CD4-positive, CD25-positive, alpha-beta regulatory T cell (primary cell): ENCODE measurements around the gene PYM1. TPM values are rescaled to one million over a fixed set of nuclear protein-coding genes. Genes with fewer than 3 reads are reported as not detected.

Source experiments
- ATAC-seq, 2 donors: fragments of 150-1000 bp; cut with Tn5 transposase; one replicate each; pipeline ENCODE4 v1.10.0; 2021; ENCODE audit warnings: low read depth in 2 of 2, moderate number of reproducible peaks in 2 of 2, moderate library complexity in 1 of 2
- DNase-seq, 3 donors: peaks; one replicate each; pipeline versions ENCODE4 v3.0.0 to v3.0.0-alpha.2; 2012 to 2022; ENCODE audit warnings: mixed read lengths in 1 of 3
- H3K27ac ChIP-seq: one replicate; pipeline ENCODE4 v1.7.0; 2013; ENCODE audit warnings: mild to moderate bottlenecking, low read length; ENCODE audit not compliant: insufficient read depth, poor library complexity, severe bottlenecking
- H3K27me3 ChIP-seq: one replicate; pipeline ENCODE4 v1.7.0; 2013; ENCODE audit warnings: low read length; ENCODE audit not compliant: control insufficient read depth, insufficient read depth
- H3K36me3 ChIP-seq: one replicate; pipeline ENCODE4 v1.7.0; 2013; ENCODE audit warnings: mild to moderate bottlenecking, low read length, moderate library complexity; ENCODE audit not compliant: control insufficient read depth, insufficient read depth
- H3K4me1 ChIP-seq: 2 replicates; pipeline ENCODE4 v1.7.0; 2013; ENCODE audit warnings: mild to moderate bottlenecking, low read length; ENCODE audit not compliant: insufficient read depth, control insufficient read depth, poor library complexity, severe bottlenecking
- H3K4me3 ChIP-seq: one replicate; pipeline ENCODE4 v1.7.0; 2013; ENCODE audit warnings: low read depth, mild to moderate bottlenecking, low read length, moderate library complexity
- H3K9me3 ChIP-seq, 2 experiments: 1 replicate in 1 of 2; 2 replicates in 1 of 2; pipeline ENCODE4 v1.7.0; 2013; ENCODE audit warnings: low read length in 2 of 2, mild to moderate bottlenecking in 1 of 2, moderate library complexity in 1 of 2; ENCODE audit not compliant: control insufficient read depth in 2 of 2
- H3K27ac Mint-ChIP-seq, 3 donors: one replicate each; pipeline ENCODE4 v1.8.0; 2020 to 2022; ENCODE audit warnings: mild to moderate bottlenecking in 3 of 3, mixed read lengths in 3 of 3, moderate library complexity in 2 of 3
- H3K27me3 Mint-ChIP-seq: one replicate; pipeline ENCODE4 v1.8.0; 2022; ENCODE audit warnings: mild to moderate bottlenecking, mixed read lengths
- H3K36me3 Mint-ChIP-seq: one replicate; pipeline ENCODE4 v1.8.0; 2020; ENCODE audit warnings: mixed read lengths
- H3K4me1 Mint-ChIP-seq, 4 donors: one replicate each; pipeline ENCODE4 v1.8.0; 2020 to 2022; ENCODE audit warnings: mixed read lengths in 4 of 4, mild to moderate bottlenecking in 1 of 4
- H3K4me3 Mint-ChIP-seq, 4 donors: one replicate each; pipeline ENCODE4 v1.8.0; 2020 to 2022; ENCODE audit warnings: mild to moderate bottlenecking in 4 of 4, mixed read lengths in 4 of 4, moderate library complexity in 3 of 4
- H3K9me3 Mint-ChIP-seq, 7 donors: one replicate each; pipeline ENCODE4 v1.8.0; 2020 to 2022; ENCODE audit warnings: mixed read lengths in 7 of 7, mild to moderate bottlenecking in 3 of 7, moderate library complexity in 2 of 7
- polyA plus RNA-seq, 4 donors: library from polyadenylated mRNA; unstranded; fragments of 300-500 nt; fragmentation: Illumina TruSeq; gene quantifications; one replicate each; pipeline ENCODE4 v1.2.3, GENCODE V29; 2021
- total RNA-seq: library from RNA; stranded (reverse); gene quantifications from one replicate; pipeline ENCODE4 v1.2.3, GENCODE V29; 2022

Gene PYM1
- total RNA-seq (34.0 TPM), polyA plus RNA-seq (100 to 1,000 TPM in 3 of 4 donors, 10 to 100 TPM in 1; 99.3 to 123 (median 114) TPM)

- Mint-ChIP-seq H3K27me3 (peaks cover 28% of the 10 kb centered on the region), H3K9me3 (peaks cover 0 to 4% (median 0%) of the 10 kb centered on the region in 7 donors), H3K4me1 (peaks cover 28 to 56% (median 38%) of the 10 kb centered on the region in 4 donors), H3K27ac (peak within 1 kb of the TSS; percentile 97 to 99 (median 98)), H3K4me3 (peak within 1 kb of the TSS; percentile 90 to 100 (median 98)), H3K36me3 (peaks cover 24% of the 10 kb centered on the region)
- H3K36me3 ChIP-seq = peaks cover 13% of the 10 kb centered on the region
- ATAC-seq (peak; percentile 22 to 24), DNase-seq (peak; percentile 54 to 96 (median 72))
- peak within 1 kb of the TSS; percentile 94 for H3K4me3 ChIP-seq
- H3K27me3 ChIP-seq = no peaks in the 10 kb centered on the region
- peaks cover 51% of the 10 kb centered on the region for H3K4me1 ChIP-seq
- peak within 1 kb of the TSS; percentile 92 for H3K27ac ChIP-seq
- H3K9me3 ChIP-seq = no peaks in the 10 kb centered on the region
Measured at GRCh38 chr12:55927588-55928502, at the start of gene PYM1. TSS of gene PYM1 (minus strand) at chr12:55927894. CDS start at chr12:55927761, 133 bp downstream.

- DNase-seq (peak in 2 of 3 donors; percentile 33 to 61), ATAC-seq (no peak)
- Histone ChIP-seq H3K4me3 (peak overlapping the region; percentile 83), H3K27ac (peak overlapping the region; percentile 83), H3K27me3 (no peaks in the 10 kb centered on the region), H3K4me1 (peaks cover 31% of the 10 kb centered on the region), H3K36me3 (peaks cover 8% of the 10 kb centered on the region), H3K9me3 (no peaks in the 10 kb centered on the region)
- H3K36me3 Mint-ChIP-seq = peaks cover 12% of the 10 kb centered on the region
- no peak overlapping the region for H3K27ac Mint-ChIP-seq
- no peaks in the 10 kb centered on the region for H3K9me3 Mint-ChIP-seq
- no peak overlapping the region for H3K4me3 Mint-ChIP-seq
- peaks cover 10 to 29% (median 26%) of the 10 kb centered on the region in 4 donors for H3K4me1 Mint-ChIP-seq
- H3K27me3 Mint-ChIP-seq = no peaks in the 10 kb centered on the region
Measured at GRCh38 chr12:55974308-55974730, 46.6 kb upstream of the PYM1 start.

GRCh38 chr12:55973599-55974307 lies 46.1 kb upstream of the PYM1 start, which contains the start of gene RAB5B:
TSS of gene RAB5B (plus strand) at chr12:55974078. CDS start at chr12:55986961, 12,883 bp downstream.
- ATAC-seq (peak; percentile 90 to 91), DNase-seq (peak; percentile 98 to 100 (median 99))
- Histone ChIP-seq H3K4me1 (peaks cover 31% of the 10 kb centered on the region), H3K4me3 (peak within 1 kb of the TSS; percentile 87), H3K27me3 (no peaks in the 10 kb centered on the region), H3K9me3 (no peaks in the 10 kb centered on the region), H3K27ac (peak within 1 kb of the TSS; percentile 90), H3K36me3 (peaks cover 5% of the 10 kb centered on the region)
- Mint-ChIP-seq H3K36me3 (peaks cover 7% of the 10 kb centered on the region), H3K27me3 (no peaks in the 10 kb centered on the region), H3K4me1 (peaks cover 5 to 24% (median 22%) of the 10 kb centered on the region in 4 donors), H3K4me3 (no peak within 1 kb of the TSS), H3K9me3 (no peaks in the 10 kb centered on the region), H3K27ac (no peak within 1 kb of the TSS)

- H3K9me3 ChIP-seq = no peaks in the 10 kb centered on the region
- ATAC-seq (no peak), DNase-seq (no peak)
- Mint-ChIP-seq H3K4me3 (no peak overlapping the region), H3K4me1 (peaks cover 11 to 27% (median 25%) of the 10 kb centered on the region in 4 donors), H3K9me3 (no peaks in the 10 kb centered on the region), H3K36me3 (peaks cover 7% of the 10 kb centered on the region), H3K27ac (no peak overlapping the region), H3K27me3 (no peaks in the 10 kb centered on the region)
- H3K36me3 ChIP-seq = peaks cover 5% of the 10 kb centered on the region
- H3K4me3 ChIP-seq = peak overlapping the region; percentile 87
- H3K27ac ChIP-seq = peak overlapping the region; percentile 90
- no peaks in the 10 kb centered on the region for H3K27me3 ChIP-seq
- peaks cover 31% of the 10 kb centered on the region for H3K4me1 ChIP-seq
Measured at GRCh38 chr12:55972911-55973598, 45.4 kb upstream of the PYM1 start.

- no peaks in the 10 kb centered on the region for H3K9me3 ChIP-seq
- Mint-ChIP-seq H3K9me3 (no peaks in the 10 kb centered on the region), H3K4me1 (peaks cover 15 to 30% (median 26%) of the 10 kb centered on the region in 4 donors), H3K27ac (peak overlapping the region in 1 of 3 donors; percentile 65), H3K36me3 (peaks cover 4% of the 10 kb centered on the region), H3K27me3 (no peaks in the 10 kb centered on the region), H3K4me3 (no peak overlapping the region)
- H3K4me1 ChIP-seq = peaks cover 34% of the 10 kb centered on the region
- no peak for ATAC-seq
- peak overlapping the region; percentile 87 for H3K4me3 ChIP-seq
- no peak for DNase-seq
- H3K27ac ChIP-seq = peak overlapping the region; percentile 90
- H3K36me3 ChIP-seq = peaks cover 2% of the 10 kb centered on the region
- H3K27me3 ChIP-seq = no peaks in the 10 kb centered on the region
Measured at GRCh38 chr12:55972456-55972855, 44.8 kb upstream of the PYM1 start.

GRCh38 chr12:55972042-55972441 lies 44.3 kb upstream of the PYM1 start:
- Mint-ChIP-seq H3K27ac (peak overlapping the region in 1 of 3 donors; percentile 65), H3K4me3 (no peak overlapping the region), H3K36me3 (peaks cover 4% of the 10 kb centered on the region), H3K4me1 (peaks cover 15 to 30% (median 25%) of the 10 kb centered on the region in 4 donors), H3K9me3 (no peaks in the 10 kb centered on the region), H3K27me3 (no peaks in the 10 kb centered on the region)
- Histone ChIP-seq H3K4me3 (peak overlapping the region; percentile 87), H3K4me1 (peaks cover 38% of the 10 kb centered on the region), H3K36me3 (peaks cover 2% of the 10 kb centered on the region), H3K27ac (peak overlapping the region; percentile 16), H3K9me3 (no peaks in the 10 kb centered on the region), H3K27me3 (no peaks in the 10 kb centered on the region)
- no peak for DNase-seq
- ATAC-seq = no peak

- no peak overlapping the region for H3K27ac ChIP-seq
- peaks cover 44% of the 10 kb centered on the region for H3K4me1 ChIP-seq
- Mint-ChIP-seq H3K4me1 (peaks cover 18 to 32% (median 24%) of the 10 kb centered on the region in 4 donors), H3K27me3 (no peaks in the 10 kb centered on the region), H3K36me3 (no peaks in the 10 kb centered on the region), H3K9me3 (no peaks in the 10 kb centered on the region), H3K4me3 (no peak overlapping the region), H3K27ac (peak overlapping the region in 1 of 3 donors; percentile 31)
- peaks cover 2% of the 10 kb centered on the region for H3K36me3 ChIP-seq
- no peaks in the 10 kb centered on the region for H3K27me3 ChIP-seq
- H3K4me3 ChIP-seq = no peak overlapping the region
- H3K9me3 ChIP-seq = no peaks in the 10 kb centered on the region
- ATAC-seq (no peak), DNase-seq (no peak)
Measured at GRCh38 chr12:55970775-55971174, 43.1 kb upstream of the PYM1 start.
